H9 (cell line): ENCODE measurements around the gene SDHAF4. TPM values are rescaled to one million over a fixed set of nuclear protein-coding genes. Genes with fewer than 3 reads are reported as not detected.

Experiments
- DNase-seq: peaks from one replicate; pipeline ENCODE4 v3.0.0-alpha.2; 2017
- H2AFZ ChIP-seq: one replicate; pipeline ENCODE4 v1.6.1; 2013; ENCODE audit warnings: mild to moderate bottlenecking, low read length, control low read depth, moderate library complexity
- H2AK5ac ChIP-seq: 2 replicates; pipeline ENCODE4 v1.6.1; 2013; ENCODE audit warnings: low read length, control low read depth, mixed read lengths; ENCODE audit not compliant: insufficient read length
- H2BK120ac ChIP-seq: one replicate; pipeline ENCODE4 v1.6.1; 2013; ENCODE audit warnings: low read depth, mild to moderate bottlenecking, low read length, control low read depth, inconsistent platforms; ENCODE audit not compliant: poor library complexity, severe bottlenecking
- H2BK12ac ChIP-seq: 2 replicates; pipeline ENCODE4 v1.6.1; 2013; ENCODE audit warnings: low read length, control low read depth, mixed read lengths, low read depth; ENCODE audit not compliant: insufficient read length
- H2BK15ac ChIP-seq: 2 replicates; pipeline ENCODE4 v1.6.1; 2013; ENCODE audit warnings: low read depth, low read length, control low read depth
- H2BK20ac ChIP-seq: one replicate; pipeline ENCODE4 v1.6.1; 2013; ENCODE audit warnings: low read depth, mild to moderate bottlenecking, low read length, control low read depth, inconsistent platforms; ENCODE audit not compliant: poor library complexity, severe bottlenecking
- H2BK5ac ChIP-seq: 2 replicates; pipeline ENCODE4 v1.6.1; 2013; ENCODE audit warnings: low read length, control low read depth, mixed read lengths; ENCODE audit not compliant: insufficient read length
- H3K14ac ChIP-seq: 2 replicates; pipeline ENCODE4 v1.6.1; 2013; ENCODE audit warnings: low read length, control low read depth; ENCODE audit not compliant: insufficient read depth
- H3K18ac ChIP-seq: 2 replicates; pipeline ENCODE4 v1.6.1; 2013; ENCODE audit warnings: low read depth, mild to moderate bottlenecking, mixed read lengths, low read length, control low read depth; ENCODE audit not compliant: insufficient read length
- H3K23ac ChIP-seq: 2 replicates; pipeline ENCODE4 v1.6.1; 2013; ENCODE audit warnings: low read length, control low read depth, mixed read lengths, low read depth; ENCODE audit not compliant: insufficient read length
- H3K23me2 ChIP-seq: 2 replicates; pipeline ENCODE4 v1.6.1; 2013; ENCODE audit warnings: low read depth, mild to moderate bottlenecking, mixed read lengths, low read length, control low read depth; ENCODE audit not compliant: insufficient read length, poor library complexity, severe bottlenecking
- H3K27ac ChIP-seq: 2 replicates; pipeline ENCODE4 v1.5.1; 2013; ENCODE audit warnings: low read length, control low read depth, mixed read lengths, low read depth; ENCODE audit not compliant: insufficient read length
- H3K27me3 ChIP-seq: 2 replicates; pipeline ENCODE4 v1.6.1; 2013; ENCODE audit warnings: low read length, control low read depth, inconsistent platforms; ENCODE audit not compliant: insufficient read depth
- H3K4ac ChIP-seq: 2 replicates; pipeline ENCODE4 v1.6.1; 2013; ENCODE audit warnings: low read depth, mild to moderate bottlenecking, control low read depth, inconsistent platforms, low read length, moderate library complexity
- H3K4me1 ChIP-seq: 2 replicates; pipeline ENCODE4 v1.6.1; 2013; ENCODE audit warnings: low read length, control low read depth, inconsistent platforms; ENCODE audit not compliant: insufficient read depth
- H3K4me2 ChIP-seq: 2 replicates; pipeline ENCODE4 v1.6.1; 2013; ENCODE audit warnings: low read length, control low read depth, mixed read lengths; ENCODE audit not compliant: insufficient read length, insufficient read depth
- H3K56ac ChIP-seq: 2 replicates; pipeline ENCODE4 v1.6.1; 2013; ENCODE audit warnings: low read depth, mild to moderate bottlenecking, mixed read lengths, low read length, control low read depth; ENCODE audit not compliant: insufficient read length
- H3K79me1 ChIP-seq: 2 replicates; pipeline ENCODE4 v1.6.1; 2013; ENCODE audit warnings: low read depth, mild to moderate bottlenecking, moderate library complexity, low read length, control low read depth, inconsistent platforms; ENCODE audit not compliant: insufficient read depth, poor library complexity, severe bottlenecking
- H3K79me2 ChIP-seq: 2 replicates; pipeline ENCODE4 v1.6.1; 2013; ENCODE audit warnings: low read length, control low read depth, inconsistent platforms; ENCODE audit not compliant: insufficient read depth
- H3K9ac ChIP-seq: 2 replicates; pipeline ENCODE4 v1.6.1; 2013; ENCODE audit warnings: low read length, control low read depth, mixed read lengths; ENCODE audit not compliant: insufficient read length; ENCODE audit errors: extremely low read depth
- H3K9me3 ChIP-seq: one replicate; pipeline ENCODE4 v1.6.1; 2013; ENCODE audit warnings: low read depth, low read length, inconsistent platforms; ENCODE audit not compliant: control insufficient read depth
- H3T11ph ChIP-seq: one replicate; pipeline ENCODE4 v1.6.1; 2013; ENCODE audit warnings: mild to moderate bottlenecking, low read length, control low read depth, inconsistent platforms
- H4K20me1 ChIP-seq: one replicate; pipeline ENCODE4 v1.6.1; 2013; ENCODE audit not compliant: control insufficient read depth, insufficient read length, insufficient read depth
- H4K5ac ChIP-seq: 2 replicates; pipeline ENCODE4 v1.6.1; 2013; ENCODE audit warnings: low read depth, mild to moderate bottlenecking, mixed read lengths, low read length, control low read depth; ENCODE audit not compliant: insufficient read length
- H4K8ac ChIP-seq: replicated peaks from 2 replicates; pipeline ENCODE4 v1.6.1; 2013; ENCODE audit warnings: low read length, control low read depth, mixed read lengths, low read depth; ENCODE audit not compliant: insufficient read length
- H4K91ac ChIP-seq: 2 replicates; pipeline ENCODE4 v1.6.1; 2013; ENCODE audit warnings: low read depth, mild to moderate bottlenecking, moderate library complexity, mixed read lengths, low read length, control low read depth; ENCODE audit not compliant: insufficient read length
- H3K27ac Mint-ChIP-seq, 3 experiments: 2 replicates in 2 of 3; 3 replicates in 1 of 3; pipeline ENCODE4 v1.8.0; 2020 to 2021; ENCODE audit warnings: mixed read lengths in 3 of 3, mild to moderate bottlenecking in 1 of 3, moderate library complexity in 1 of 3
- H3K27me3 Mint-ChIP-seq: 2 replicates; pipeline ENCODE4 v1.8.0; 2021; ENCODE audit warnings: low read depth, mild to moderate bottlenecking, moderate library complexity, mixed read lengths
- H3K36me3 Mint-ChIP-seq, 3 experiments: 2 replicates in 2 of 3; 3 replicates in 1 of 3; pipeline ENCODE4 v1.8.0; 2020 to 2021; ENCODE audit warnings: low read depth in 3 of 3, mixed read lengths in 3 of 3; ENCODE audit not compliant: insufficient read depth in 1 of 3
- H3K4me1 Mint-ChIP-seq, 2 experiments: 2 replicates each; pipeline ENCODE4 v1.8.0; 2020; ENCODE audit warnings: mixed read lengths in 2 of 2
- H3K4me3 Mint-ChIP-seq, 2 experiments: 2 replicates in 1 of 2; 3 replicates in 1 of 2; pipeline ENCODE4 v1.8.0; 2020 to 2021; ENCODE audit warnings: mild to moderate bottlenecking in 2 of 2, mixed read lengths in 2 of 2, moderate library complexity in 1 of 2
- H3K9me3 Mint-ChIP-seq, 2 experiments: 2 replicates in 1 of 2; 3 replicates in 1 of 2; pipeline ENCODE4 v1.8.0; 2020; ENCODE audit warnings: mild to moderate bottlenecking in 2 of 2, mixed read lengths in 2 of 2, moderate library complexity in 1 of 2
- WGBS: extraction: QIAGEN DNeasy Blood & Tissue Kit; methylation state at CpG from one replicate; pipeline ENCODE4 v1.1.7; 2013; ENCODE audit warnings: missing lambda C conversion rate, low lambda C conversion rate, mixed read lengths; ENCODE audit not compliant: insufficient read length; ENCODE audit errors: extremely low coverage; 5-methylcytosine and 5-hydroxymethylcytosine counted together
- total RNA-seq: library from RNA; stranded (reverse); gene quantifications from 2 replicates; pipeline ENCODE4 v1.2.1, GENCODE V29; 2021
- TF ChIP-seq, protein P1 (sequence below): fragments of 200-600 bp; sonication (generic); conservative IDR thresholded peaks from 3 replicates; pipeline ENCODE4 v1.8.0; 2021; ENCODE audit warnings: antibody characterized with exemption, mild to moderate bottlenecking

The SDHAF4 gene
- total RNA-seq, 1 experiment from 2014 or later = 9.2 TPM

DNA sequence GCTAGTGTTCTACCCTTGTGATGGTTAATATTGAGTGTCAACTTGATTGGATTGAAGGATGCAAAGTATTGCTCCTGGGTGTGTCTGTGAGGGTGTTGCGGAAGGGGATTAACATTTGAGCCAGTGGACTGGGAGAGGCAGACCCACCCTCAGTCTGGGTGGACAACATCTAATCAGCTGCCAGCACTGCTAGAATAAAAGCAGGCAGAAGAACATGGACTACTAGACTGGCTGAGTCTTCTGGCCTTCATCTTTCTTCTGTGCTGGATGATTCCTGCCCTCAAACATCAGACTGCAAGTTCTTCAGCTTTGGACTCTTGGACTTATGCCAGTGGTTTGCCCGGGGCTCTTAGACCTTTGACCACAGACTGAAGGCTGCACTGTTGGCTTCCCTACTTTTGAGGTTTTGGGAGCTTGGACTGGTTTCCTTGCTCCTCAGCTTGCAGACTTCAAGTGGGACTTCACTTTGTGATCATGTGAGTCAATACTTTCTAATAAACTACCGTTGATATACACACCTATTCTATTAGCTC lies 50.1 kb downstream of the SDHAF4 start:
- Histone ChIP-seq H3T11ph (no peak overlapping the region), H2AK5ac (no peak overlapping the region), H3K4me2 (no peak overlapping the region), H2BK5ac (no peak overlapping the region), H4K8ac (no peak overlapping the region), H3K9ac (no peak overlapping the region), H4K20me1 (no peaks in the 10 kb centered on the region), H3K23ac (no peak overlapping the region), H3K14ac (no peak overlapping the region), H2BK20ac (no peak overlapping the region), H2BK12ac (no peak overlapping the region), H3K9me3 (no peaks in the 10 kb centered on the region), H4K5ac (no peak overlapping the region), H3K79me1 (no peaks in the 10 kb centered on the region), H3K79me2 (no peaks in the 10 kb centered on the region; the same call in 1 of the 2 replicates), H2AFZ (no peak overlapping the region), H3K18ac (no peak overlapping the region), H2BK120ac (no peak overlapping the region), H2BK15ac (no peak overlapping the region), H4K91ac (no peak overlapping the region), H3K27me3 (no peaks in the 10 kb centered on the region), H3K56ac (no peak overlapping the region), H3K23me2 (no peaks in the 10 kb centered on the region), H3K27ac (no peak overlapping the region), H3K4ac (no peak overlapping the region), H3K4me1 (no peaks in the 10 kb centered on the region)
- no peaks in the 10 kb centered on the region for H3K27me3 Mint-ChIP-seq
- no peak overlapping the region for H3K27ac Mint-ChIP-seq
- H3K36me3 Mint-ChIP-seq = no peaks in the 10 kb centered on the region
- no peaks in the 10 kb centered on the region for H3K9me3 Mint-ChIP-seq
- no peaks in the 10 kb centered on the region for H3K4me1 Mint-ChIP-seq
- TF ChIP-seq, protein P1, sequence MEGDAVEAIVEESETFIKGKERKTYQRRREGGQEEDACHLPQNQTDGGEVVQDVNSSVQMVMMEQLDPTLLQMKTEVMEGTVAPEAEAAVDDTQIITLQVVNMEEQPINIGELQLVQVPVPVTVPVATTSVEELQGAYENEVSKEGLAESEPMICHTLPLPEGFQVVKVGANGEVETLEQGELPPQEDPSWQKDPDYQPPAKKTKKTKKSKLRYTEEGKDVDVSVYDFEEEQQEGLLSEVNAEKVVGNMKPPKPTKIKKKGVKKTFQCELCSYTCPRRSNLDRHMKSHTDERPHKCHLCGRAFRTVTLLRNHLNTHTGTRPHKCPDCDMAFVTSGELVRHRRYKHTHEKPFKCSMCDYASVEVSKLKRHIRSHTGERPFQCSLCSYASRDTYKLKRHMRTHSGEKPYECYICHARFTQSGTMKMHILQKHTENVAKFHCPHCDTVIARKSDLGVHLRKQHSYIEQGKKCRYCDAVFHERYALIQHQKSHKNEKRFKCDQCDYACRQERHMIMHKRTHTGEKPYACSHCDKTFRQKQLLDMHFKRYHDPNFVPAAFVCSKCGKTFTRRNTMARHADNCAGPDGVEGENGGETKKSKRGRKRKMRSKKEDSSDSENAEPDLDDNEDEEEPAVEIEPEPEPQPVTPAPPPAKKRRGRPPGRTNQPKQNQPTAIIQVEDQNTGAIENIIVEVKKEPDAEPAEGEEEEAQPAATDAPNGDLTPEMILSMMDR = no peak
- no CpG with 5 or more reads among the region's 3 CpGs for WGBS
- H3K4me3 Mint-ChIP-seq = no peak overlapping the region
- no peak for DNase-seq
